Globus pallidus (tissue), 1 donor: ENCODE measurements around the gene BTBD19.
"Not testable (repeated sequence)": the region's sequence is repeated elsewhere in the genome, so short reads cannot be mapped to it uniquely, and the experiment has no call there.

Experiments
- DNase-seq: peaks from one replicate; pipeline ENCODE4 v3.0.0-alpha.2; 2015; ENCODE audit warnings: low spot score

The BTBD19 gene

DNA sequence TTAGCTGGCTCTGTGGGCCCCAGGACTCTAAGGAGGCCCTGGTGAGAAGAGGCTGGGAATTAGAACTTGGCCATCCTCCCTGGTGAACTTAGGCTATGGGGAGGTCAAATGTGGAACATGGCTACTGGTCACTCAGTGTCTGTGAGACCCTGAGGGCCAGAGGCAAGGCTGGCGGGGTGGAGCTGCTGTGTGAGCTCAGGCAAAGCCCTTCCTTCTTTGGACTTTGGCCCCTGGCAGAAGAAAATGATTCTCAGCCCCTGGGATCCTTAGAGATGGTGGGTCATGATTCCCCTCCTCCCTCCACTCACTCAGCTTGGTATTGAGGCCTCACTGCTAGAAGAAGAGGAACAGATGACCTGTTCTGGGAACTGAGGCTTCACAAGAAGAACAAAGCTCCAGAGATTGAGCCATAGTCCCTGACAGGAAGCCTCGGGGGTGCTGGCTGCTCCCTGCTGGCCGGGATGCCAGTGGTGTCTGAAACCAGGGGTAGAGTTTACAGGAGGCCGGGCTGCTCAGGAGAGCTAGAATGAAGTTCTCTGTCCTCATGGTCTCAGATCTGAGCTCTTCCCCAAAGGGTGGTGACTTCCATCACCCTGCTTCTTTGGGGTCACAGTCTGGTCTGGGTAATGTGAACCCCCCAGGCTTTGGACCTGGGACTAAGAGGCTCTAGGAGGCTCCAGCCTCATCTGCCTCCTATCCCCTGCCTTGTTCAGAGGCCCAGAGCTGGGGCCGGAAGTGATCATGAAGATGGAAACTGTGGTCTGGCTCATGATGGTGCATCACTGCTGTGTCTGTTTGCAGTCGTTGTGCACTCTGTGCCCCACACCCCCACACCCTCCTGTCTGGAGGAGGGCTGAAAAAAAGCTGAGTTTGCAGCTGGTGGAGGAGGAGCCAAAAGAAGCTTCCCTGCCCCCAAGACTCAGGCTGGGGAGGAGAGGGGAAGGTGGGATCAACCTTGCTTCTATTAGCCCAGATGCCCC, 905 bp downstream of the BTBD19 start:
- no peak for DNase-seq

DNA sequence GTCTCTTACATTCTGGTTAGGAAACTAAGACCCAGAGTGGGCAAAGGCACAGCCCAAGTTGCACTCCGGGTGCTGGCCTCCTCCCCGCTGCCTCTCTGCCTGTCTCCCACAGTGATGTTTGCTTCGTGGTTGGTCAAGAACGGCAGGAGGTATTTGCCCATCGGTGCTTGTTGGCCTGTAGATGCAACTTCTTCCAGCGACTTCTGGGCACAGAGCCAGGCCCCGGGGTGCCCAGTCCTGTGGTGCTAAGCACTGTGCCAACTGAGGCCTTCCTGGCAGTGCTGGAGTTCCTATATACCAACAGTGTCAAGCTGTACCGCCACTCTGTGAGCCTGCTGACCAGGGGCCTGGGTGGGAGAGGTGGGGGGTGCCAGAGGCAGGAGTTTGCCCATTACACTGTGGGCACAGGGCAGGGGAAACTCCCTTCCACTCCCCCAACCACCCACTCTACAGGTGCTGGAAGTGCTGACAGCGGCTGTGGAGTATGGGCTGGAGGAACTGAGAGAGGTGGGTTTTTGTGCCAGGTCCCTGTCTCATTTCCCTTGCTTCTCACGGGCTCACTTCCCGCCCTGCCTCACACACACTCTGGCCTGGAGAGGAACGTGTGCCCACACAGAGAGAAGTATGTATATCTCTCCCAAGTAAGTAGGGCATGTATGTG, 1.9 kb downstream of the BTBD19 start:
- DNase-seq = no peak

DNA sequence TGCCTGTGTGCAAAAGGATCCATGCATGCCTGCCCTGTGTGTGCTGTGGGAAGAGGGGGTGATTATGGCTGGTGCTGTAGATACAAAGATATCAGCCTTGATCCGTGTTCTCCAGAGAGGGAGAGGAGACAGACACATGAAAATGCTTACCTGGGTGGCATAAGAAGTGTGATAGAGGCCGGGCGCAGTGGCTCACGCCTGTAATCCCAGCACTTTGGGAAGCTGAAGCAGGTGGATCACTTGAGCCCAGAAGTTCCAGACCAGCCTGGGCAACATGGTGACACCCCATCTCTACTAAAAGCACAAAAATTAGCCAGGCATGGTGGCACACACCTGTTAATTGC, 2.4 kb downstream of the BTBD19 start:
- not testable (repeated sequence) for DNase-seq

DNA sequence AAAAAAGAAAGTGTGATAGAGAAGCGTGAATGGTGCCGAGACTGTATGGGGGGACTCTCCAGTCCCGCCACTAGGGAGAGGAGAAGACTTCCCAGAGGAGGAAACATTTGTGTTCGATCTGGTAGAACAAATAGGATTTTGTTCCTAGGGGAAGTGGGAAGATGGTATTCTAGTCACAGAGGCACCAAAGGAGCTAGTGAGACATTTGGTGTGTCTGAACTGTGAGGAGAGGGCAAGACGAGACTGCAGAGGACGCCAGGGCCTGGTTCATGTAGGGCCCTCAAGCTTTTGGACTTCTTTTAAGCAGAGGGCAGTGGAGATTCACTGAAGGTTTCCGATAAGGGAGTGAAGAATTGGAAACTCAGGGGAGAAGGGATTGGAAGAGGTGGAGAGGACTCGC, 2.9 kb downstream of the BTBD19 start:
- no peak for DNase-seq

DNA sequence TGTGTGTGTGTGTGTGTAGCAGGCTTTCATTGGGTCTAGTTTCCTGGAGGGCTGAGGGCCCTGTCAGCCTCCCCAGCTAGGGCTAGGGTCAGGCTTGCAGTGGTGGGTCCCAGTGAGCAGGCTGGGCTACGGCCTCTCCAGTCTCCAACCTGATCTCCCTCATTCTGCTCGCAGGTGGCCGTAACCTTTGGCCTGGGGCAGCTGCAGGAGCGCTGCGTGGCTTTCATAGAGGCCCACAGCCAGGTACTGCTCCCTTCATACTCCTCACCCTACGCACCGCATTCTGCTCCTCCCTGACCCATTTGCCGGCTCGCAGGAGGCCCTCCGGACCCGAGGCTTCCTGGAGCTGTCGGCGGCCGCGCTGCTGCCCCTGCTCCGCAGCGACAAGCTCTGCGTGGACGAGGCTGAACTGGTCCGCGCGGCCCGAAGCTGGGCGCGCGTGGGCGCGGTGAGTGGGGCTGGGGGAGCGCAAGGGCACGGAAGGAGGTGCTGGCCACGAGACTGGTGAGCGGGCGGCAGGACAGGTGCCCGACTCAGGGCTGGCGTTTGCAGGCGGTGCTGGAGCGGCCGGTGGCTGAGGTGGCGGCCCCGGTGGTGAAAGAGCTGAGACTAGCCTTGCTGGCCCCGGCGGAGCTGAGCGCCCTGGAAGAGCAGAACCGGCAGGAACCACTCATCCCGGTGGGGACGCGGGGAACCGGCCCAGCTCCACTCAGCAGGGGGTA, 4.7 kb downstream of the BTBD19 start:
- DNase-seq = no peak

DNA sequence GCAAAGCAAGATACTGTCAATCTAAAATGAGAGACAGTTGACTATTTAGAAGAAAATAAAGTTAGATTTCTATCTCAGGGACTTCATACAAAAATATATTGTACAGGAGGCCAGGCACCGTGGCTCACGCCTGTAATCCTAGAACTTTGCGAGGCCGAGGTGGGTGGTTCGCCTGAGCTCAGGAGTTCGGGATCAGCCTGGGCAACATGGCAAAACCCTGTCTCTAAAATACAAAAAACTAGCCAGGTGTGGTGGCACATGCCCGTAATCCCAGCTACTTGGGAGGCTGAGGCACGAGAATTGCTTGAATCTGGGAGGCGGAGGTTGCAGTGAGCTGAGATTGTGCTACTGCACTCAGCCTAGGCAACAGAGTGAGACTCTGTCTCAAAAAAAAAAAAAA, 7.6 kb downstream of the BTBD19 start:
- DNase-seq = not testable (repeated sequence)

DNA sequence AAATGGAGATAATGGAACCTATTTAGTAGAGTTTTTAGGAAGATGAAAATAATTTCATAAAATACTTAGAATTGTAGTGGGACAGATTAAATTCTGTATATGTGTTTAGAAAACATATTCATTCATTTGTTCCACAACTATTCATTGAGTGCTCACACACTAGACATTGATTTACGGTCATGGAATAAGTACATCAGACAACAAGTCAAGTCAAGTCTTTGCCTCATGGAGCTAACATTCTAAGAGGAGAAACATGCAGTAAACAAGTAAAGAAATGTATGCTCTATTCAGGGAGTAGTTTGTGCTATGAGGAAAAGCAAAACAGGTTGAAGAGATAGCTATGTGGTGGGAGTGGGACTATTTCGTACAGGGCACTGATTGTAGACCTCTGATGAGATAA, 9.0 kb downstream of the BTBD19 start:
- DNase-seq = no peak

DNA sequence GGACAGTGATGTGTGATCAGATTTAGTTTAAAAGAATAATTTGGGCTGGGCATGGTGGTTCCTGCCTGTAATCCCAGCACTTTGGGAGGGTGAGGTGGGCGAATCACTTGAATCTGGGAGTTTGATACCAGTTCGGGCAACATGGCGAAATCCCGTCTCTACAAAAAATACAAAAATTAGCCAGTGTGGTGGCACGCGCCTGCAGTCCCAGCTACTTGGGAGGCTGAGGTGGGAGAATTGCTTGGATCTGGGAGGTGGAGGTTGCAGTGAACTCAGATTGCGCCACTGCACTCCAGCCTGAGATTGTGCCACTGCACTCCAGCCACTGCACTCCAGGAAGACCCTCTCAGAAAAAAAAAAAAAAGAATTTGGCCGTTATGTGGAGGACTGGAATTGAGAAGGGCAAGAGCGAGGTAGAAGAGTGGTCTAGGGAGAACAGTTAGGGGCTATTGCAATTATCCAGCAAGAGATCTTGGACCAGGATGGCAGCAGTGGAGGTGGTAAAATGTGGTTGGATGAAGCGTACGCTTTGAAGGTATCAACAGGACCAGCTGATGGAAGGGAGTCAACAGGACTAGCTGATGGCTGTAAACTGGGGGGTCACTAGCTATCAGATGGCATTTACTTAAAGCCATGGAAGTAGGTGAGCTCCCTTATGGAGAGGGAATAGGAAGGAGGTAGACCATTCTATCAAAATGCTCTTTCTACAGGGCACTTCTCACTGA, 9.6 kb downstream of the BTBD19 start:
- no peak for DNase-seq

DNA sequence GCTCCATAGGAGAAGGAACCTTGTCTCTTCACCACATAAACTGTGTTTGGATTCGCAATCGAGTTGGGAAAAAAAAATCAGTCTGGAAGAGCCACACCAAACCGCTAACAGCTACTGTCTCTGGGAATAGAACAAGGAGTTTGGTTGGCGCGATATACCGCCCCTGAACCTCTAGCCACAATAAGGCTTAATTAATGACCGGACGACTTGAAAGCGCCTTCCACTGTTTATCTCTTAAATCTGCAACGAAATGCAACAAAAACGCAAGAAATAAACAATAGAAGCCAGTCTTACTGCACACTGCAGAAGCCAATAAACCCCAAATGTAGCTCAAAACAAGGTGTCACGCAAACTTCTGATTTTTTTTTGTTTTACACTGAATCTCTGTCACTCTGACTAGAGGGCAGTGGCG, 10.9 kb downstream of the BTBD19 start:
- no peak for DNase-seq

DNA sequence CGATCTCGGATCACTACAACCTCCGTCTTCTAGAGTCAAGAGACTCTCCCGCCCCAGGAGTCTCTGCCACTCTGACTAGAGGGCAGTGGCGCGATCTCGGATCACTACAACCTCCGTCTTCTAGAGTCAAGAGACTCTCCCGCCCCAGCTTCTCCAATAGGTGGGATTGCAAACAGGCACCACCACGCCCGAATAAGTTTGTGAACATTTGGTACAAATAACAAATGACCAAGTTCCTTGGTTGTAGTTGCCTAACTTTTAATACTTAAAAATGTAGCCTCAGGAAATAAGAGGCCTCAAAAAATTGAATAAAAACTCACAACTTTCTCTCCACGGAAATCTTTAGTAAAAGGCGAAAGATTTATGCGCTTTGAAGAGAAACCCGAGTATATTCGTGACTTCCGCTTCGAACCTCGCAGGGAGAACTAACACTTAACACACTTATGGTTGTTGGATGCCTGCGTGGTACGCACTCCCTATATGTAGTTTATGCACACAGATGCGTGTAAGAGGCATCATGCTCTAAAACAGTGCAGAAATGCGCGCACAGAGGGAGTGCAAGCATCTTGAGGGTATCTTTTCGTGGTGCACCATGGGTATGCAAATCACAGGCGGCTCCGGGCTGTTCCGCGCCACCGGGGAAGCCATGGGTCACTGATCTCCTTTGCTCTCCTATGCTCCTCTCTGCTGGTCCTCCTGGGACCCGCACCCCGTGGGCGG, 11.4 kb downstream of the BTBD19 start:
- peak; percentile 78 for DNase-seq

DNA sequence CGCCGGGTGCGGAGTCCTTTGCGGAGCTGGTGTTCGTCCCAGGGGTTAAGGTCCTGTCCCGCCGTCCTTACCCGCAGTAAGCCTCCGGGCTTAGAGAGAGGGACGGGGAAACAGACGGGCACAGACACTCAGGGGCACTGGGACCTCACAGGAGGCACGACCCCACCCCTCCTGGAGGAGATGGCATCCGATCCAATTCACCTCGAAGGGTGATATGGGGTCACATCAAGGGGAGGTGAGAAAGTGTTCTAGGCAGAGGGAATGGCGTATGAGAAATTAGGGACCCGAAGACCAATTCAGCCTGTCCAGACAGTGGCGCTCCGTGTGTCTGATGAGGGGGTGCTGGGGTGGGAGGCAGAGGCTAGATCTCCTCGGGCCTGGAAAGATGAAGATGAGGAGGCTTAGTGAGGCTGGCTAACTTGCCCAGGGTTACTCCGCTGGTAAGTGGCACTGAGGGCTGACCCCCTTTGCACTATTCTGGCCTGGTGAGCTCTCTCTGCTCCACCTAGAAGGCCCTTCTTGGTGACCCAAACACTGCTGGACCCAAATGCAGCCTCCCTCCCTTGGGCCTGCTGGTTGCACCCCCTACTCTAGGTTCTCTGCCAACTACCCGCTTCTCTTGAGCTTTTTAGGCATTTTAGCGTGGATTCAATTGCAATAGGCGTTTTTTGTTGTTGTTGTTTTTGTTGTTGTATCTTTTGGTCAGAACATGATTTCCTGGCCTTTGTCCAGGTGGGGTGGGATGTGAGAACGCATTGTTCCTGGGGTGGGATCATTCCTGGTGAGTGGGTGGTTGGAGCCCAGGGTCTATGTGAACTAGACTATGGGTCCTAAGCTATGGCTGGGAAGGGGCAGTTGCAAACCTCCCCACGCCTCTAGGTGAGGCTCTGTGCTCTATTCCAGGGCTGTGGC, 12.3 kb downstream of the BTBD19 start:
- no peak for DNase-seq

DNA sequence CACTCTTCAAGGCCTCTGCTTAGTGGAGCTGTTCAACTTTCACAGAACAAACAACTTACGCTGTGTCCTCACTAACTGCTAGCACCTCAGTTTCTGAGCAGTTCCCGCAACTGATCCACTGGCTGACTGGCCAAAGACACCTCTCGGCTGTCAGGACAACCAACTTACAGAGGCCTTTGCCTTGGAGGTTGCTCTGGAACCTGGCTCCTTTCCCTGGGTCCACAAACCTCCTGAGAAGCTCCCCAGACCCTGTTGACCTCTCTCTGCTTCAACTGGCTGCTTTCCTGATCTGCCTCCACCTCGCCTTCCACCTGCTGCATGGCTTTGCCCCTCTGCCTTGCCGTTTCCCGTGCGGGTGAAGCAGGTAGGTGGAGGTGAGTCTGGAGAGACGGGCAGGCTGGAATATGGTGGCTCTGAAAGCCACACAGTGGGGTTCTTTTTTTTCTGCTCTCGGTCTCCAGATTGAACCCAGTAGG, 13.0 kb downstream of the BTBD19 start:
- no peak for DNase-seq

DNA sequence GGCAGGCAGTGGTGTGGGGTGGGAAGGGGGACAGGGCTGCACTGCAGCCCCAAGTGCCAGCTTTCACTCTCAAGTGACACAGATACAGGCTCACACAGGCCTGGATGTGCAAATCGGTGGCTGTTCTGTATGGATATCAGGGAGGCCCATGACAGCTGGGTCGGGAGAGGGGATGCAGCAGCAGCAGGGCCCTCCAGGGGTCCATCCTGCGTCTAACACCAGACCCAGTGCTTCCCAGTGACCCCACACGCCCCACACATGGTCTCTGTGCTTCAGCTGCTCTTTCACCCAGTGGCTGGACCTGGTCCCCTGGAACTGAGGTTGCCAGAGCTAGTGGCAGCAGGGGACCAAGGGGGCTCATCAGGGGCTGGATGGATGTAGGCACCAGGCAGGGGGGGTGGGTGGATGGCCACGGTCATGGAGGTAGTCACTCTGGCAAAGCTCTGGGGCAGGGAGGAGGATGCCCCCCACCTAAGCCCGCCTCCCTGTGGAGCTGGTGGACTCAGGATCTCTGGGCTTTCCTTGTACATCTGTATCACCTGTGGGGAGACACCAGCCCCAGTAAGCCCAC, 13.9 kb downstream of the BTBD19 start:
- DNase-seq = no peak

DNA sequence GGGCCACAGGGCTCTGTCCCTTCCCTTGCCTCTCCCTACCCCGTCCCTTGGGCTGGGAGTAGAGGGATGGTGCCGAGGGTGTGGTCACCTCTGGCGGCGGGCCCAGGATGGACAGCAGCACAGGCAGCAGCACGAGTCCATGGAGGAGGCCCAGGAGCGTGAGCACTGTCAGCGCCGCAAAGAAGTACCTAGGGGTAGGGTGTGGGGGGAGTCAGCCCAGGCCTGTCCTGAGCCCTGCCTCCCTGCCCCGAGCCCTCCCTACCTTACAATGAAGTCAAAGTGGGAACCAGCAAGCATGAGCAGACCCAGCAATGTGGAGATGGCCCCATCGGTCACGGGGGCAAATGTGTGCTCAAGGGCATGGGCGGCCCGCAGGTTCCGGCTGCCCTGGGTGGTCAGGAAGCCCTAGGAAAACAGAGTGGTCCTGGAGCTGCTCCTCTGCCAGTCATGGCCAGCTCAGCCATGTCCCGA, 14.7 kb downstream of the BTBD19 start:
- no peak for DNase-seq

DNA sequence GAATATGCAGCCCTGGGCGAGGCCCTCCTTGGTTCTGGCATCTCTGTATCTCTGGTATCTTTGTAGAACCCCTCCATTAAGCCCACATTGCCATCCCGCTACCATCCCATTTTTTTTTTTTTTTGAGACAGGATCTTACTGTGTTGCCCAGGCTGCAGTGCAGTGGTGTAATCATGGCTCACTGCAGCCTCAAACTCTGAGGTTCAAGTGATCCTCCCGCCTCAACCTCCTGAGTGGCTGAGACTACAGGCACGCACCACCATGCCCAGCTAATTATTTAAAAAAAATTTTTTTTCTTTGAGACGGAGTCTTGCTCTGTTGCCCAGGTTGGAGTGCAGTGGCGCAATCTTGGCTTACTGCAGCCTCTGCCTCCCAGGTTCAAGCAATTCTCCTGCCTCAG, 16.1 kb downstream of the BTBD19 start:
- DNase-seq = not testable (repeated sequence)

DNA sequence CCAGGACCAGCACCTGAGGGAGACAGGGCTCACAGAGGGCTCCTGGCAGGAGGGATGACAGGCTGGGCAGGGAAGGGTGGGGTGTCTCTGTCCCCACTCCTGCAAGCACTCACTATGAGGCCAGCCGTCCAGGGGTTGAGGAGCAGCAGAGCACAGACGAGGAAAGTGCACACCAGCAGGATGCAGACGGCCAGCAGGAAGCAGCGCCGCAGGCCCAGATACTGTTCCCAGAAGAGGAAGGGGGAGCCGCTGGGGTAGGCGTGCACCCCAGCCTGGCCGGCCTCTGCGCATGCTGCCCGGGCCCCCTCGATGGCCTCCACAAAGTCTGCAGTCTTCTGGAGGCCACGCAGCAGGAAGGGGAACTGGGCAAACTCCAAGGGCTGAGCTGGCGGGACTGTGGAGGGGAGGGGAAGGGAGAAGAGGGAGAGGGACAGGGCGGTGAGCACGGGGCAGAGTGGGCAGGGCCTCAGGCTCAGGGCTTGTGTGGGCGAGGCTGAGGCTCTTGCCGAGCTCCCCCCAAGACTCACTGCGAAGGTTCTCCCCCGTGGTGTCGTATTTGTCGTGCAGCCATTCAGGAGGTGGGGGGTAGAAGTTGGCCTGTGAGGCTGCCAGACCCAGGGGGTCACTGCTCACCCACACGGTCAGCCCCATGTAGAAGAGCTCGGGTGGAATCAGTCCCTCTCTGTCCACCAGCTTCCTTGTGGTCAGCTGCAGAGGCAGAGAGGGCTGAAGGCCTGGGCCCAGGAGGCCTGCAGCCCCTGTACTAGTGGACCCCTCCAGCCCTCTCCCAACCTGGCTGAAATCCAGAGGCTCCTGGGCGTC, 18.3 kb downstream of the BTBD19 start:
- peak; percentile 63 for DNase-seq

DNA sequence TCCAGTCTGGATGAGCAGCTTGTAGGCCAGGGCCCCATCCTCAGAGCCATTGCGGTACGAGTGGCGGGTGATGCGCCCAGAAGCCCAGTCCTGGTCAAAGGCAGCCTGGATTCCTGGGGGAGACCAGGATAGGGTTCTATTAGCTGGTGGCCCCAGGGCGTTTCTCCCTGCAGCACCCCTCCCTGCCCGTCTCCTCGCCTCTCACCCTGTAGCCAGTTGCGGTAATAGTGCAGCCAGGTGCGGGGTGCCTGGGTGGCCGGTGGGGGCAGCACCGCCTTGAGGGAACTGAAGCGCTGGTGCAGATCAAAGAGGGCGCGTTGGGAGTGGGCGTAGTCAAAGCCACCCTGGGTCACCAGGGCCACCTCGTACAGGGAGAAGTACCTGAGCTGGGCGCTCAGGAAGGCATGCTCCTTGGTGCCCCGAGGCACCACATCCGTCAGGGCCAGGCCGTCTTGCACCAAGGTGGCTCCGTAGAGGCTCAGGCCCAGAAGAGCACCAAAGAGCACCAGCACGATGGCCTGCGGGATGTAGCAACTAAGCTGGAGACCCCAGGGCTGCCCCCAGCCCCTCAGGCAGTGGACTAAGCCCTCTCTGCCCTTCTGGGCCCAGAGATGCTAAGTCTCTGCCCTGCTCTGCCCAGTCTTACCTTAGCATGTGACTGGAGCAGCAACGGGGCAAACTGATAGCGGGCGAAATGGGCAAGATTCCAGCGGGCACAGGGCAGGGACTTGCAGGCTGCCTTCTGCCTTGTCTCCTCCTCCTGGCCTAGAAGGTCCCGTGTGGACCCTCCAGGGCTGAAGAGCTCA, 19.1 kb downstream of the BTBD19 start:
- no peak for DNase-seq
